Cerebellar cortex (tissue), 1 donor: ENCODE results near the gene FAM25A.
"Not testable (repeated sequence)": the region's sequence is repeated elsewhere in the genome, so short reads cannot be mapped to it uniquely, and the experiment has no call there.

Experiments used
- DNase-seq: peaks from one replicate; pipeline ENCODE4 v3.0.0-alpha.2; 2015; ENCODE audit warnings: low spot score

The FAM25A gene

GRCh38 chr10:87013528-87013927, 6.6 kb upstream of the FAM25A start:
- DNase-seq, result not testable (repeated sequence)

- DNase-seq, result not testable (repeated sequence)
Observed at GRCh38 chr10:87014986-87015716, 4.9 kb upstream of the FAM25A start.

- DNase-seq, result not testable (repeated sequence)
Observed at GRCh38 chr10:87018127-87018526, 2.0 kb upstream of the FAM25A start.

GRCh38 chr10:87019066-87019465, 1.0 kb upstream of the FAM25A start:
- not testable (repeated sequence) for DNase-seq

- not testable (repeated sequence) for DNase-seq
Observed at GRCh38 chr10:87019504-87019903, 590 bp upstream of the FAM25A start.

- DNase-seq, result not testable (repeated sequence)
Observed at GRCh38 chr10:87025285-87025958, 5.3 kb downstream of the FAM25A start.

GRCh38 chr10:87026747-87027508, 6.8 kb downstream of the FAM25A start:
- not testable (repeated sequence) for DNase-seq

GRCh38 chr10:87030419-87030818, 10.3 kb downstream of the FAM25A start:
- not testable (repeated sequence) for DNase-seq

- no peak for DNase-seq
Observed at GRCh38 chr10:87030912-87031635, 11.0 kb downstream of the FAM25A start.

- DNase-seq, result no peak
Observed at GRCh38 chr10:87036623-87037022, 16.5 kb downstream of the FAM25A start.

GRCh38 chr10:87038286-87038717, 18.2 kb downstream of the FAM25A start:
- DNase-seq, result no peak

- DNase-seq, result no peak
Observed at GRCh38 chr10:87038786-87039185, 18.7 kb downstream of the FAM25A start.

- DNase-seq, result not testable (repeated sequence)
Observed at GRCh38 chr10:87043579-87043978, 23.5 kb downstream of the FAM25A start.

- DNase-seq, result no peak
Observed at GRCh38 chr10:87045434-87045938, 25.4 kb downstream of the FAM25A start.

GRCh38 chr10:87053111-87053510, 33.0 kb downstream of the FAM25A start:
- DNase-seq, result peak; percentile 30

GRCh38 chr10:87053577-87054181, 33.6 kb downstream of the FAM25A start:
- no peak for DNase-seq

- DNase-seq, result no peak
Observed at GRCh38 chr10:87054373-87055295, 34.5 kb downstream of the FAM25A start.

GRCh38 chr10:87058171-87058570, 38.1 kb downstream of the FAM25A start:
- peak; percentile 18 for DNase-seq

- no peak for DNase-seq
Observed at GRCh38 chr10:87059401-87059800, 39.3 kb downstream of the FAM25A start.

GRCh38 chr10:87060280-87060928, 40.3 kb downstream of the FAM25A start:
- no peak for DNase-seq
